Ishikawa (cell line): ENCODE results near the gene OTULINL.

ENCODE experiments used
- FOXM1 ChIP-seq: IDR thresholded peaks from 2 replicates; pipeline ENCODE4 v1.6.1; 2012; ENCODE audit warnings: low read depth, borderline replicate concordance
- TF ChIP-seq, protein P1 (sequence below): IDR thresholded peaks from 2 replicates; pipeline ENCODE4 v1.6.1; 2012

DNA sequence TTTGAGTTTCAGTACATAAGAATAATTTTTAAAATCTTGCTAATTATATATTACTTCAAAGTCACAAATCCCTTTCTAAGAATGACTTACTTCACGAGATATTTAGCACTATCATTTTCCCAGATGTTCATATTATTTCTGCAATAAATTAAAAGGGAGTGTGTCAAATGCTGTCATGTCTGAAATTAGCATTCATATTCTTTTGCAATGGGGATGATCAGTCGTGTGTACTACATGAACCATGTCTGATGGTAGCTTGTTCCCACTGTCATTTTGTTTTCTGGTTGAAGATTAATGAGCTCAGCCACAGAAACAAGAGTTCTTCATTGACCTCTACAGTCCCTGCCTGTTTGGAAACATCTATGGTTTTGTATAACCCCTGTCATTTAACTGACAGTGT is 30.1 kb downstream of the OTULINL start:
- TF ChIP-seq, protein P1, sequence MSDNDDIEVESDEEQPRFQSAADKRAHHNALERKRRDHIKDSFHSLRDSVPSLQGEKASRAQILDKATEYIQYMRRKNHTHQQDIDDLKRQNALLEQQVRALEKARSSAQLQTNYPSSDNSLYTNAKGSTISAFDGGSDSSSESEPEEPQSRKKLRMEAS: no peak
- no peak for TF ChIP-seq FOXM1
